ENCODE data around the gene PKIB.
"Not testable (repeated sequence)": the region's sequence is repeated elsewhere in the genome, so short reads cannot be mapped to it uniquely, and the experiment has no call there.

PKIB gene

DNA sequence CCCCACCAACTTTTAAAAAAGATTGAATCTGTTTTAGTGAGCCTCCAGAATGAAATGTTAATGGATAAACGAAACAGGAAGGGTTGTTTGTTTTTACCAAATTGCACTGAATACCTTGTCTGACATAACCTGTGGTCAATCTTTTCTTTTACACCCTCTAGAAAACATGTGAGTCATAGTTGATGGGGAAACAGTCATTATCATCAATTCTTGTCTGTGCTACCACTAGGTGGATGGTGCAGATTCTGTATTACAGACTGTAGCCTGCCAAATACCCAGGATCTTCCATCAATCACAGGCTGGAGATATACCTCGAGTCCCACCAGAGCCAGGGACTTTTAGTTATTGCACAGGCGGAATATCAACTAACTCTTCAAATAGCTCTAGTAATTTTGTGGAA, 29.5 kb upstream of the PKIB start:
- H3K4me3 ChIP-seq (ENCODE audit: low read depth, low read length) = no peak overlapping the region
- no peak for TF ChIP-seq POLR2A (IDR thresholded peaks at IDR 0.05; ENCODE audit: extremely low read depth, insufficient read length)
- TF ChIP-seq, protein P1, sequence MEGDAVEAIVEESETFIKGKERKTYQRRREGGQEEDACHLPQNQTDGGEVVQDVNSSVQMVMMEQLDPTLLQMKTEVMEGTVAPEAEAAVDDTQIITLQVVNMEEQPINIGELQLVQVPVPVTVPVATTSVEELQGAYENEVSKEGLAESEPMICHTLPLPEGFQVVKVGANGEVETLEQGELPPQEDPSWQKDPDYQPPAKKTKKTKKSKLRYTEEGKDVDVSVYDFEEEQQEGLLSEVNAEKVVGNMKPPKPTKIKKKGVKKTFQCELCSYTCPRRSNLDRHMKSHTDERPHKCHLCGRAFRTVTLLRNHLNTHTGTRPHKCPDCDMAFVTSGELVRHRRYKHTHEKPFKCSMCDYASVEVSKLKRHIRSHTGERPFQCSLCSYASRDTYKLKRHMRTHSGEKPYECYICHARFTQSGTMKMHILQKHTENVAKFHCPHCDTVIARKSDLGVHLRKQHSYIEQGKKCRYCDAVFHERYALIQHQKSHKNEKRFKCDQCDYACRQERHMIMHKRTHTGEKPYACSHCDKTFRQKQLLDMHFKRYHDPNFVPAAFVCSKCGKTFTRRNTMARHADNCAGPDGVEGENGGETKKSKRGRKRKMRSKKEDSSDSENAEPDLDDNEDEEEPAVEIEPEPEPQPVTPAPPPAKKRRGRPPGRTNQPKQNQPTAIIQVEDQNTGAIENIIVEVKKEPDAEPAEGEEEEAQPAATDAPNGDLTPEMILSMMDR (IDR thresholded peaks at IDR 0.05; ENCODE audit: low read depth, low read length) = no peak
- peak; percentile 13 for DNase-seq (ENCODE audit: low read depth)

DNA sequence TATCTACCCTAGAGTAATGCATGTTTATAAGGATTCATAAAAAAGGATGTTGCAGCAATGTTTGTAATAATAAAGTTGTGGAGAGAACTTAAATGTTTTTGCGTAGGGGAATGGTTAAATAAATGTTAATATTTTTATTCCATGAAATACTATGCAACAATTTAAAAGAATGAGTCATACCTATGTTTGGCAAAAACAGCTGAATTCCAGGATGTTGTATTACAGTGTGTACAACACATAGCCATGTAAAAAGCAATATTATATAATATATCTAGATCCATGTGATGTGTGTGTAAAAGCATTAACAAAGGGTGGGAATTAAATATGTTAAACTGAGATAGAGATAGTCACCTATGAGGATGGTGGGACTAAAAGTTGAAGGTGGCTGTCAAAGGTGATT, 21.1 kb upstream of the PKIB start:
- TF ChIP-seq, protein P1 (IDR thresholded peaks at IDR 0.05; ENCODE audit: low read depth, low read length) = no peak
- TF ChIP-seq MYC (IDR thresholded peaks at IDR 0.05; ENCODE audit: low read depth, low read length) = no peak
- TF ChIP-seq, protein P2, sequence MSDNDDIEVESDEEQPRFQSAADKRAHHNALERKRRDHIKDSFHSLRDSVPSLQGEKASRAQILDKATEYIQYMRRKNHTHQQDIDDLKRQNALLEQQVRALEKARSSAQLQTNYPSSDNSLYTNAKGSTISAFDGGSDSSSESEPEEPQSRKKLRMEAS (IDR thresholded peaks at IDR 0.05; ENCODE audit: low read depth, low read length) = no peak
- TF ChIP-seq POLR2A (IDR thresholded peaks at IDR 0.05; ENCODE audit: extremely low read depth, insufficient read length) = no peak
- H3K4me3 ChIP-seq (ENCODE audit: low read depth, low read length) = no peak overlapping the region
- no peak for DNase-seq (ENCODE audit: low read depth)

DNA sequence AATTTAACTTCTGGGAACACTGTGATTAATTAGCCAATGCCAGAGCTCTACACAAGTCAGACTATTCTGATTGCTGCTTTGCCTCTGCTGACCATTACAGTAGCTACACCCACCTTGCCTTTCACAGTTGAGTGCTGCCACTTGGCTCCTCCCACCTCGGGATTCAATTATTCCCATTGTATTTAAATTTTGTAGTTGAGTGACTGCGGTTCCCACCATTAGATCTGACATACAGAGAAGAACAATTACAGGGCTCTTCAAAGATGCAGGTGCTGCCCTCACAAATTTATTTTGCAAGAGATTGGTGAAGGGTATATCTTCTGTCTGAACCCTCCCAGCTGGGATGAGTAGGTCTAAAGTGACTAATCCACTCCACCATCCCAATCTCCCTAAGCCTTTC, 11.9 kb upstream of the PKIB start:
- not testable (repeated sequence) for H3K4me3 ChIP-seq (ENCODE audit: low read depth, low read length); DNase-seq (ENCODE audit: low read depth)

DNA sequence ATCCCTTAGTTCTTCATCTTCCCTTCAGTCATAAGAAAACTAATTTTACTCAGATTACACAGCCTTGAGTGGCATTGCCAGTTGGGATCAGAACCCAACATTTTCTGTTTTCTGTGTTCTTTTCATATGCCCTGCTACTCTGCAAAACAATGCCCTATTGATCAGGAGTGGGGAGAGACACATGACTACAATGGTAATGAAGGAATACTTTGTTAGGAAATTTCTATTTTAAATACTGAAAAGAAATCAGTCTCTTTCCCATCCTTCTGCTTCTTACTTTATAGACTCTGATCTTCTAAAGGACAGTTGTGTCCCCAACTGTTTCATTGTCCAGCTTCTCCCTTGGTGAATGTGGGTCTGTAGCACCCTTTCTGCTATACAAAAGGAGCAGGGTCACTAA, 5.5 kb upstream of the PKIB start:
- H3K4me3 ChIP-seq (ENCODE audit: low read depth, low read length) = no peak overlapping the region
- no peak for DNase-seq (ENCODE audit: low read depth)
- TF ChIP-seq POLR2A (IDR thresholded peaks at IDR 0.05; ENCODE audit: extremely low read depth, insufficient read length) (no peak), MYC (IDR thresholded peaks at IDR 0.05; ENCODE audit: low read depth, low read length) (no peak)
- TF ChIP-seq, protein P2 (IDR thresholded peaks at IDR 0.05; ENCODE audit: low read depth, low read length) = no peak
- TF ChIP-seq, protein P1 (IDR thresholded peaks at IDR 0.05; ENCODE audit: low read depth, low read length) = no peak

DNA sequence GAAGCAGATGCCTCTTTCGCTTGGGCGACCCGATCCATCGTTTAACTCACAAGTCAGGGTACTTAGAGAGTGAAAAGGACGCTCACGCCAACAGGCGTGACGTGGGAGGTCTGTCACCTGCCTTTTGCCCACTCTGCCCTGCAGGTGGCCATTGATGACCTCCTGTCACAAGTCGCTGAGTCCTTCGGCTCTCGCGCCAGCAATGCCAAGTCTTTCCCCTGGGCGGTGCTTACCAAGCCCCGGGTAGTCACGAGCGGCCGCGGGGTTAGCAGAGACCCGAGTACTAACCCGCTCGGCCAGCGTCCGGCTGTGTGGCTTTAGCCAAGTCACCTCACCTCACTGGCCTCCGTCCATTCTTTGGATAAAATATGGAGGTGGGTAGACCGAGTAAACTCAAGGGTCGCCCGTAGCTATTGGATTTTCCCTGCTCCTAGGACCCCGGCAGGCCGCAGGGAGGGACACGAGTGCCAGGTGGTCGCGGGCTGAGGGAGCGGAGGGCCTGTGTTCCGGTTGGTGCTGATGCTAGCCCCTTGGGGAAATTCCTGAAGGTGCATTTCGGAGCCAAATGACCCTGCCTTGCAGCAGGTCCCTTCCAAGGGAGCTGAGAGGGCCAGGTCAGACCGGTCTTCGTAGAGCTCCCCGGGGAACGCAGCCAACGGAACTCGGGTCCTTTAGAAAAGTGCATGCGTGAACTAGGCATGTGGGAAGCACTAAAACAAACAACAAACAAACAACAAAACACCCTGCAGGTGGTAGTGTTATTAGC, 668 bp downstream of the PKIB start:
- TF ChIP-seq, protein P2 (IDR thresholded peaks at IDR 0.05; ENCODE audit: low read depth, low read length) = no peak
- TF ChIP-seq POLR2A (IDR thresholded peaks at IDR 0.05; ENCODE audit: extremely low read depth, insufficient read length) = no peak
- TF ChIP-seq, protein P1 (IDR thresholded peaks at IDR 0.05; ENCODE audit: low read depth, low read length) = no peak
- TF ChIP-seq MYC (IDR thresholded peaks at IDR 0.05; ENCODE audit: low read depth, low read length) = no peak
- H3K4me3 ChIP-seq (ENCODE audit: low read depth, low read length) = no peak overlapping the region
- no peak for DNase-seq (ENCODE audit: low read depth)

DNA sequence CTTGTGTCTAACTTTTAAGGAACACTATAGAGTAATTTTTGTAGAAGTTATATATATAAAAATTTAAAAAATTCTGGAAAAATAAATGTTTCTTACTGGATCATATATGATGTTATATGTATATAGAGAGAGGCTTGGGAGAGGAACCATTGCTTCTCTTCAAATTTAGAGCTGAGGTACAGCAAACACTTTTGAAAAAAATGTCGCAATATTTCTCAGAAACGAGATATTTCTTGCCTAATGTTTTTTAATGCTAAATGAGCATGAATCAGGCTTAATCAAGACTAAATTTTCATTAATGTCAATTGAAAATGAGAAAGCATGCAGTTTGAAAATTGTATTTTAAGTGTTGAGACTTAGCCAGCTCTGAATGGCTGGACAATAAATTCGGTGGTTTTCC, 2.6 kb downstream of the PKIB start:
- no peak overlapping the region for H3K4me3 ChIP-seq (ENCODE audit: low read depth, low read length)
- TF ChIP-seq, protein P2 (IDR thresholded peaks at IDR 0.05; ENCODE audit: low read depth, low read length) = no peak
- TF ChIP-seq, protein P1 (IDR thresholded peaks at IDR 0.05; ENCODE audit: low read depth, low read length) = no peak
- TF ChIP-seq POLR2A (IDR thresholded peaks at IDR 0.05; ENCODE audit: extremely low read depth, insufficient read length) = no peak
- no peak for TF ChIP-seq MYC (IDR thresholded peaks at IDR 0.05; ENCODE audit: low read depth, low read length)
- no peak for DNase-seq (ENCODE audit: low read depth)

All from NB4 (cell line).